PC-9 (cell line): ENCODE data around the gene ARX.

ENCODE experiments used
- CTCF ChIP-seq: fragments of 200-600 bp; sonication (generic); conservative IDR thresholded peaks from 2 replicates; pipeline ENCODE4 v1.6.1; 2017; ENCODE audit warnings: mixed run types, antibody characterized with exemption, mild to moderate bottlenecking, moderate library complexity
- EZH2 ChIP-seq: fragments of 200-600 bp; sonication (generic); IDR thresholded peaks from 2 replicates; pipeline ENCODE4 v1.8.0; 2017; ENCODE audit warnings: antibody characterized with exemption, low read depth

- TF ChIP-seq CTCF (no peak), EZH2 (no peak)
These were observed 61.0 kb downstream of the ARX start for GRCh38 chrX:24954732-24955131.
